ENCODE measurements around the gene ACTR3.

DNA sequence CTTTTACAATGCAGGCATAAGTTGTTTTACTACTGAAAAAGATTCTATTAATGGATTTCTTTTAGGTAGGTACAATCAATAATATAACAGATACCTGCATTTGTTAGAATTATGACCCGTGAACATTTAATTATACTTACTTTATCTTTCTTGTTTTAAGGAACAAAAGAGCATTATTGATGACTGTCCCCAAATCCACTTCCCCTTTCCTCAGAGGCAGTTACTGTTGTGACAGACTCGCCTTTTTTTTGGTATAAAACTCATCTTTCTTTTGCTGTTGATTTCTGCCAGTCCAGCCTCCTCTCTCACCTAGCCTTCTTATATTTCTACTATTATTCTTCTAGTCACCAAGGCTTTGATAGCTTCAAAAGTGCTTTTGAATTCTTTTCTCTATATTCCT, 12.1 kb downstream of the ACTR3 start:
- TF ChIP-seq, protein P1, sequence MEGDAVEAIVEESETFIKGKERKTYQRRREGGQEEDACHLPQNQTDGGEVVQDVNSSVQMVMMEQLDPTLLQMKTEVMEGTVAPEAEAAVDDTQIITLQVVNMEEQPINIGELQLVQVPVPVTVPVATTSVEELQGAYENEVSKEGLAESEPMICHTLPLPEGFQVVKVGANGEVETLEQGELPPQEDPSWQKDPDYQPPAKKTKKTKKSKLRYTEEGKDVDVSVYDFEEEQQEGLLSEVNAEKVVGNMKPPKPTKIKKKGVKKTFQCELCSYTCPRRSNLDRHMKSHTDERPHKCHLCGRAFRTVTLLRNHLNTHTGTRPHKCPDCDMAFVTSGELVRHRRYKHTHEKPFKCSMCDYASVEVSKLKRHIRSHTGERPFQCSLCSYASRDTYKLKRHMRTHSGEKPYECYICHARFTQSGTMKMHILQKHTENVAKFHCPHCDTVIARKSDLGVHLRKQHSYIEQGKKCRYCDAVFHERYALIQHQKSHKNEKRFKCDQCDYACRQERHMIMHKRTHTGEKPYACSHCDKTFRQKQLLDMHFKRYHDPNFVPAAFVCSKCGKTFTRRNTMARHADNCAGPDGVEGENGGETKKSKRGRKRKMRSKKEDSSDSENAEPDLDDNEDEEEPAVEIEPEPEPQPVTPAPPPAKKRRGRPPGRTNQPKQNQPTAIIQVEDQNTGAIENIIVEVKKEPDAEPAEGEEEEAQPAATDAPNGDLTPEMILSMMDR (IDR thresholded peaks at IDR 0.05; ENCODE audit: low read depth, low read length, poor library complexity, severe bottlenecking) = no peak
- no peak for TF ChIP-seq EZH2phosphoT487 (IDR thresholded peaks at IDR 0.05; ENCODE audit: borderline replicate concordance, low read length)
